ENCODE results near the gene DHH. TPM values are rescaled to one million over a fixed set of nuclear protein-coding genes. Genes with fewer than 3 reads are reported as not detected.

The DHH gene
- total and polyA plus RNA-seq, 9 of the 15 experiments (the other 6 are each of a cell fraction or from before 2014, with no cell fraction given) = 0.07 to 2.6 (median 0.54) TPM

- no peak for TF ChIP-seq CBX8 (IDR thresholded peaks at IDR 0.05; ENCODE audit: borderline replicate concordance, extremely low read depth, low read depth, low read length, poor library complexity, severe bottlenecking)
- no peak for TF ChIP-seq FOXJ2 (tag; IDR thresholded peaks at IDR 0.05)
- peak; percentile 76 for TF ChIP-seq ETV1 (tag; conservative IDR thresholded peaks at IDR 0.05; ENCODE audit: low read depth)
- peak; percentile 98 to 99 for TF ChIP-seq E2F6 (IDR thresholded peaks at IDR 0.05; ENCODE audit: borderline replicate concordance in 1 of 2, extremely low read depth in 1 of 2, insufficient read depth in 1 of 2, insufficient read length in 1 of 2, low read depth in 1 of 2, low read length in 1 of 2, poor library complexity in 1 of 2, severe bottlenecking in 1 of 2)
- peak; percentile 60 for TF ChIP-seq THAP7 (CRISPR knock-in tag; IDR thresholded peaks at IDR 0.05)
- TF ChIP-seq TRIM25 (IDR thresholded peaks at IDR 0.05; ENCODE audit: borderline replicate concordance) = no peak
- no peak for TF ChIP-seq SRSF9 (IDR thresholded peaks at IDR 0.05; ENCODE audit: borderline replicate concordance, low read depth, low read length)
- peak; percentile 11 to 75; a peak in 3 of 4 replicates for TF ChIP-seq TBL1XR1 (IDR thresholded peaks at IDR 0.05; ENCODE audit: low read length in 2 of 2)
- TF ChIP-seq KHSRP (IDR thresholded peaks at IDR 0.05) = 0 out of 2 replicates have a peak, but pooled peaks have one; percentile 9
- peak; percentile 64; the same call in 1 of the 2 replicates for TF ChIP-seq ZBTB40 (IDR thresholded peaks at IDR 0.05)
- TF ChIP-seq ZBTB40 (CRISPR knock-in tag; IDR thresholded peaks at IDR 0.05) = no peak
- no peak for TF ChIP-seq POLR3A (IDR thresholded peaks at IDR 0.05; ENCODE audit: borderline replicate concordance, extremely low read depth, insufficient read depth, insufficient read length)
Measured at GRCh38 chr12:49130151-49131050, 35.8 kb upstream of the DHH start (continued).
